Coronary artery (tissue), 2 donors: ENCODE data around the gene SIRT5.

Source experiments
- DNase-seq: peaks from one replicate; pipeline ENCODE4 v3.0.0-alpha.2; 2017; ENCODE audit warnings: low spot score
- H3K27ac ChIP-seq, 2 donors: fragments of 200-600 bp; sonication (generic); one replicate each; pipeline ENCODE4 v1.5.1; 2016 to 2019
- H3K4me3 ChIP-seq: fragments of 200-600 bp; sonication (generic); 2 replicates; pipeline ENCODE4 v1.5.1; 2016; ENCODE audit warnings: mild to moderate bottlenecking, moderate library complexity
- CTCF ChIP-seq: fragments of 200-600 bp; sonication (generic); IDR thresholded peaks from one replicate; pipeline ENCODE4 v1.5.1; 2019; ENCODE audit warnings: antibody characterized with exemption

The SIRT5 gene

GRCh38 chr6:13613029-13613594 is 38.7 kb downstream of the SIRT5 start:
- no peak for TF ChIP-seq CTCF
- Histone ChIP-seq H3K27ac (no peak overlapping the region), H3K4me3 (no peak overlapping the region)

GRCh38 chr6:13614126-13614925 is 39.9 kb downstream of the SIRT5 start:
- Histone ChIP-seq H3K4me3 (peak overlapping the region; percentile 86), H3K27ac (peak overlapping the region; percentile 84 to 92)
- DNase-seq: peak; percentile 82
- no peak for TF ChIP-seq CTCF

More at GRCh38 chr6:13613029-13613594, 38.7 kb downstream of the SIRT5 start:
- DNase-seq: no peak

- Histone ChIP-seq H3K27ac (peak within 1 kb of the TSS; percentile 84 to 92), H3K4me3 (peak within 1 kb of the TSS; percentile 86)
- TF ChIP-seq CTCF: peak; percentile 68
- peak; percentile 99 for DNase-seq
Observed at GRCh38 chr6:13614926-13615791, 40.8 kb downstream of the SIRT5 start, which contains the start of gene NOL7. NOL7 (plus strand) TSS chr6:13615335; CDS start chr6:13615359, 24 bp downstream.

- Histone ChIP-seq H3K27ac (peak overlapping the region; percentile 84 to 92), H3K4me3 (peak overlapping the region; percentile 86)
- no peak for DNase-seq
- no peak for TF ChIP-seq CTCF
Observed at GRCh38 chr6:13615792-13616120, 41.4 kb downstream of the SIRT5 start.

GRCh38 chr6:13617066-13617465 is 42.7 kb downstream of the SIRT5 start:
- TF ChIP-seq CTCF: no peak
- Histone ChIP-seq H3K4me3 (no peak overlapping the region), H3K27ac (no peak overlapping the region)
- DNase-seq: no peak

- no peak overlapping the region for H3K4me3 ChIP-seq
- H3K27ac ChIP-seq: no peak overlapping the region
- no peak for DNase-seq
- TF ChIP-seq CTCF: no peak
Observed at GRCh38 chr6:13624871-13625288, 50.5 kb downstream of the SIRT5 start.
